ENCODE measurements around the gene TRPM8.
"Not testable (repeated sequence)": the region's sequence is repeated elsewhere in the genome, so short reads cannot be mapped to it uniquely, and the experiment has no call there.

TRPM8 gene

GRCh38 chr2:233917116-233917515 lies at the start of gene TRPM8:
Gene TRPM8 (plus strand): TSS chr2:233917373. CDS start chr2:233926538, 9,165 bp downstream.
- no peak for DNase-seq (ENCODE audit: low read depth)

- peak; percentile 19 for DNase-seq (ENCODE audit: low read depth)
Observed at GRCh38 chr2:233867993-233868532, 49.1 kb upstream of the TRPM8 start, which contains the start of gene MSL3B. Gene MSL3B (minus strand): TSS chr2:233868386.

GRCh38 chr2:233871432-233871831 lies 45.7 kb upstream of the TRPM8 start:
- no peak for DNase-seq (ENCODE audit: low read depth)

DNA sequence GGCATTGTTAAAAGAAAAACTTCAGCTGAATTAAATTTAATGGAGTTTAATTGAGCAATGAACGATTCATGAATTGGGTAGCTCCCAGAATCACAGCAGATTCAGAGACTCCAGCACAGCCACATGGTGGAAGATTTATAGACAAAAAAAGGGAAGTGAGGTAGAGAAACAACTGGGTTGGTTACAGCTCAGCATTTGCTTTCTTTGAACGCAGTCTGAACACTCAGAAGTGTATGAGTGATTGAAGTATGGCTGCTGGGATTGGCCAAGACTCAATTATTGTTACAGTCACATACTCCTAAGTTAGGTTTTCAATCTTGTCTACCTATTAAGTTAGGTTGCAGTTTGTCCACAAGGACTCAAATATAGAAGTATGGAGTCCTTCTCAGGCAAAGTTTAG lies 45.0 kb upstream of the TRPM8 start:
- not testable (repeated sequence) for DNase-seq (ENCODE audit: low read depth)

DNA sequence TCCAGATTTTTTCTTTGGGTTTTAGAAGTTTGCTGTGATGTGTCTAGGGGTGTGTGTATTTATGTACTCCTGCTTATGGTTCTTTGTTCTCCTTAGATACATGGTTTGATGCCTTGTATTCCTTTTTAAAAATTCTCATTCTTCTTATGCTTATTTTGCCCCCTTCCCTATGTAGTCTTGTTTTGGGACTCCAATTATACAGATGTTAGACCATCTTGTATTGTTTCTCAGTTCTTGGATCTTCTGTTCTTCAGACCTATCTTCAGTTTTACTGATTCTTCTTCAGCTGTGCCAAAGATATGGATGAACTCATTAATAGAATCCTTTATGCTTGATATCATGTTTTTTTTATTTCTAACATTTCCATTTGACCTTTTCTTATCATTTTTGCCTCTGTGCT lies 34.8 kb upstream of the TRPM8 start:
- DNase-seq (ENCODE audit: low read depth) = no peak

DNA sequence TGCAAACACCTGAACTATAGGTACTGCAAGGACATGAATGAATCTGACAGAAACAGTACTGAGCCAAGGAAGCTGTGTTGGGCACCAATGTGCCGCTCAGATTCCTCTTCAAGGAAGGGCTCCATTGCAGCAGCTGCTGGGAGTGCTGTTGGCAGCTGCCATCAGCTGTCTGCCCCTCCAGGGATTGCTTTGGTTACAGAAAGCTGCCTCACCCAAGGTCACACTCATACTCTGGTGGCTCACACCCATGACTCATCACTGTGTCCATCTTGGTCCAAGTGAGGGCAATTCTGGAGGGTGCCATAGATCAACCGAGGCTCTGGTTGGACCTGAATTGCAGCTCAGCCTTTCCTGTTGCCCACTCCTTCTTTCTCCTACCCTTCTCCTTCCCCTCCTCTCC lies 24.4 kb upstream of the TRPM8 start:
- DNase-seq (ENCODE audit: low read depth) = no peak

DNA sequence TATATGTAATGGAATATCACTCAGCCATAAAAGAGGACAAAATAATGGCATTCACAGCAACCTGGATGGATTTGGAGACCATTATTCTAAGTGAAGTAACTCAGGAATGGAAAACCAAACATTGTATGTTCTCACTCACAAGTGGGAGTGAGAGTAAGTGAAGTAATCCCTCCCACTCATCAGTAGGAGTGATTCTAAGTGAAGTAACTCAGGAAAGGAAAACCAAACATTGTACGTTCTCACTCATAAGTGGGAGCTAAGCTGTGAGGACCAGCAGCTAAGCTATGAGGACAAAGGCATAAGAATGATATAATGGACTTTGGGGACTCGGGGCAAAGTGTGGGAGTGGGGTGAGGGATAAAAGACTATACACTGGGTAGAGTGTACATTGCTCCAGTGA lies 20.9 kb upstream of the TRPM8 start:
- not testable (repeated sequence) for DNase-seq (ENCODE audit: low read depth)

GRCh38 chr2:233901367-233901766 lies 15.8 kb upstream of the TRPM8 start:
- DNase-seq (ENCODE audit: low read depth) = no peak

DNA sequence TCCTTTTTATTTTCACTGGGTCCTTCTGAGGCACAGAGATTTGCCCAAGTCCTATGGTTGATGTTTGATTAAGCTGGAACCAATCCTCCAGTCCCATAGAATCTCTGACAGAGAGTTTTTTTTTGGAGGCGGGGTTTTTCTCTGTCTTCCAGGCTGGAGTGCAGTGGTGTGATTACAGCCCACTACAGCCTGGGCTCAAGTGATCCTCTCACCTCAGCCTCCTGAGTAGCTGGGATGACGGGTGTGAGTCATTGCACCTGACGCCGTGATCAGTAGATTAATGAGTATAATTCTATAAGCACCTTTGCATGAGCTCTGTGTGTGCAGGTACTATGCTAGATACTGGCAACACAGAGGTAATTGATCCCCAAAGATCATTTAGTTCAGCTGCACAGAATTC lies 15.3 kb upstream of the TRPM8 start:
- DNase-seq (ENCODE audit: low read depth) = no peak

DNA sequence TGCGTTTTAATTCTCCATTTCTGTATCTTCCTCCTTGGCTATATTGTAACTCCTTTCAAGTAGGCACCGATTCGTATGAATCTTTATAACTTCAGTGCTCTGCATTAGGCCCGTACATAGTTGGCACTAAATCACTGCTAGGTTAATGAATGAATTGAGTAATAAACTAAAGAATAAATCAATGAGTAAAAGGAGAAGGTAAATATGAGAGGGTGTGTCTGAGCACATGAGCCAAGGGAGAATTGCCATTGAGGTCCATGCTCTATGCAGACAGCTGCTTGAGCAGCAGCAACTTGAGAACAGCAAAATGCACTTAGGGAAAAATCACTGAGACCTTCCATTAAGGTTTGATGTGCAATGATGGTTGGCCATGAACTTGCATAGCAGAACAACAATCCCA lies 11.2 kb upstream of the TRPM8 start:
- DNase-seq (ENCODE audit: low read depth) = no peak

DNA sequence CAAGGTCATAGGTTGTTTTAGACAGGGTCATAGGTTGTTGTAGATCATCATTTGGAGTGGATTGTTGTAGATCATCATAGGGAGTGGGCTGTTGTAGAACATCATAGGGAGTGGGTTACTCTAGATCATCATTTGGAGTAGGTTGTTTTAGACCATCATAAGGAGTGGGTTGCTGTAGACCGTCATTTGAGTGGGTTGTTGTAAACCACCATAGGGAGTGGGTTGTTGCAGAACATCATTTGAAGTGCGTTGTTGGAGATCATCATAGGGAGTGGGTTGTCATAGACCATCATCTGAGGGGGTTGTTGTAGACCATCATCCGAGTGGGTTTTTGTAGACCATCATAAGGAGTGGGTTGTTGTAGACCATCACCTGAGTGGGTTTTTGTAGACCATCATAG lies 9.5 kb upstream of the TRPM8 start:
- DNase-seq (ENCODE audit: low read depth) = no peak

DNA sequence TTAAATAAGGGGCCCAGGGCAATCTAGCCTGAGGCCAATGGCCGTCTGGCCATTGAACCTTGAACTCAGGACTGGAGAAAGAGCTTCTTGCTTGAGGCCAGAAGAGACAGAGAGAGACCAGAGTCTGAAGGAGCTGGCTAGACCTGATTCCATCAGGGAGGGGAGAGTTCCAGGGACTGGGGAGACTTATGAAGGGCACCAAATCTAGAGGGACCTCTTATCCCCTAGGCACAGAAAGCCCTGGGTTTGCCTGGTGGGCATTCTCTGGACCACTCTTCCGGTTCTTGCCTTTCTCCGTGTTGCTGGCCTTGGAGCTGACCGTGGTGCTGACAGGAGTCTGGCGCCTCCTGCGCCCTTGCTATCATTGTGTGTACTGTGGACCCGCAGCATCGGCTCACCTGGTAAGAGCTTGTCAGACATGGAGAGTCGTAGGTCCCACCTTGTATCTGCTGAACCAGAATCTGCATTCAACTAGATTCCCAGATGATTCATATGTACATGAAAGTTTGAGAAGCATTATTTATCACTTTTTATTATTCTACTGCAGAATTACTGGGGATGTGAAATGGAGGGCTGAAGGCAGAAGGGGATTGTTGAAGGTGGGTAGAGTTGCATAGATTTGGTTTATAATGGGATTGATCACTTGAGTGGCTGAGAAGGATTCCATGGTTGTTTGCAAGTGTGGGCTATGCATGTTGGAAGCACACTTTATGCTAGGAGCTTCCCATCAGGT lies 4.3 kb upstream of the TRPM8 start:
- no peak for DNase-seq (ENCODE audit: low read depth)

GRCh38 chr2:233915128-233915527 lies 2.0 kb upstream of the TRPM8 start:
- DNase-seq (ENCODE audit: low read depth) = no peak

DNA sequence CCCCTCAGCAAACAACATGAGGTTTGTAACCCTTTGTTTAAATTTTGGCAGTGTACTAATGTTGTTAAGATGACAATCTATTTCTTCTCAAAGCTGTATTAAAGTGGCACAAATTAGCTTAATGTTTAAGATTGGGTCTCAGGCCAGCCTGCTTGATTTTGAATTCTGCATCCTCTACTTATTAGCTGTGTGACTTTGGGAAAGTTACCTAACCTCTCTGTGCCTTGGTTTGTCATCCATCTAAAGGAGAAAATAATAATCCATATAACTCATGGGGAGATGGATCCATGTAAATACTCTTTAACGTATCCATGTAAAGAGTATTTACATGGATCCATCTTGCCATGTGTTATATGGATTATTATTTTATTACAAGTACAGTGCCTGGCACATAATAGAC lies 2.1 kb downstream of the TRPM8 start:
- DNase-seq (ENCODE audit: low read depth) = no peak

DNA sequence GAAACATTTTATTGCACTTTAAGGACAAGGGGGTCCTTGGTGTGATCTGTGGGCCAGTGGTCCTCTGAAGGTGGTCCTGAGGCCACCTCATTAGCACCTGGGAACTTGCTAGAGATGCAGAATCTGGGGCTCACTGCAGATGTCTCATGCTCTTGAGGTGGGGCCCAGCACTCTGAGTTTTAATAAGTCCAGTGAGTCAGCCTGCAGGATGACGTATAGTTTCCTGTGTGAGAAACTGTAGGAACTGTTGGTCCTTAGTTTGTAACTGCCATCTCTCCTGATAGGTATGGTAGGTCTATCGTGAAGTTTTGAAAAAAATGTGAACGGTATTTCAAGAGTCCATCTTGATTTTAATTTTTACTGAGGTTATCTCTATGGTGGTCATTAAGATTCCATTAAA lies 2.8 kb downstream of the TRPM8 start:
- no peak for DNase-seq (ENCODE audit: low read depth)

DNA sequence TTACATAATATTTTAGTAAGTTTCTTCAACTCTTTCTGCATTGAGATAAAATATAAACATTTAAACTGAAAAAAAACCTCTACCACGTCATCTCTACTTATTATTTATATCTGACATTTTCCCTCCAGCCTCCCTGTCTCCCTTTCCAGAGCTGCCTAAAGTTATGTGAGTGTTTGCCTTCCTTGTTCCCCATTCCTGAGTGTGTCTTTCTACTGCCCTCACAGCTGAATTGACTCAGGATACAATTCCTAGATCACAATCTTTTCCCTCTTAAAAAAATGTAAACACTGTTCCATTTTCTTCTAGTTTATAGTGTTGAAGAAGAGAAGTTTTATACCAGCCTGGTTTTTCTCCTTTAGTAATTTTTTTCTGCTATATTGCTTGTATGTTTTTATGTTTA lies 5.3 kb downstream of the TRPM8 start:
- no peak for DNase-seq (ENCODE audit: low read depth)

DNA sequence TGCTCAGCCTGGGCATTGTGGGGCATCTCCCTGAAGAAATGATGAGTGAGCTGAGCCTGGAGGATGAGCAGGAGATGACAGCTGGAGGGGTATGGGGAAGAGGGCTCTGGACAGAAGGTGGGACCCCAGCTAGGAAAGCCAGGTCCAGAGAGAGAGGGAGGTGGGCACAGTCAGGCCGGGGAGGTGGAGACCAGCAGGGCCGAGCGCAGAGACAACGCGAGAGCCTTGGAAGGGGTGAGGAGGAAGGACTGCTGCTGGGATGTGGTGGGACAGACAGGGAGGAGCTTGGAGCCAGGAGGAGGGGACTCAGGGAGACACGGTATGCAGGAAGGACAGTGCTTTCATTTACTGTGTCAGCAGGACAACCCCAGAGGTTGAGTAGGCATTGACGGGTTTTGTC lies 8.2 kb downstream of the TRPM8 start:
- no peak for DNase-seq (ENCODE audit: low read depth)

DNA sequence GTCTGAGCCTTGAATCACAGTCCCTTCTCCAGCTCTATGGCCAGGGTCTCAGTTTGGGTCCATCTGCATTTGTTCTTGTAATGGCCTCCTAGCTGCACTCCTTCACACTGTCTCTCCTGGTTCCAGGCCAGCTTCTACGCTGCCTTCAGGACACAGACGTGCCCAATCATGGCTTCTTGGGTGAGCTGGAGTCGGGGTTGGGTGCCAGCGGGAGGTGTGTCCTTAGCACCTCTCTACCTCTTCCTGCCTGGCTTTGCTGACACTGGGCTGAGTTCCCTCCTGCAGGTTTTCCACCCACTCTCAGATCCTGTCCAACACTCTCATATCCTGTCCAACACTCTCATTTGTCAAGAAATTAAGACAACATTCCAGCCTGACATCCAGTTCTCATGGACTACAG lies 9.6 kb downstream of the TRPM8 start:
- no peak for DNase-seq (ENCODE audit: low read depth)

DNA sequence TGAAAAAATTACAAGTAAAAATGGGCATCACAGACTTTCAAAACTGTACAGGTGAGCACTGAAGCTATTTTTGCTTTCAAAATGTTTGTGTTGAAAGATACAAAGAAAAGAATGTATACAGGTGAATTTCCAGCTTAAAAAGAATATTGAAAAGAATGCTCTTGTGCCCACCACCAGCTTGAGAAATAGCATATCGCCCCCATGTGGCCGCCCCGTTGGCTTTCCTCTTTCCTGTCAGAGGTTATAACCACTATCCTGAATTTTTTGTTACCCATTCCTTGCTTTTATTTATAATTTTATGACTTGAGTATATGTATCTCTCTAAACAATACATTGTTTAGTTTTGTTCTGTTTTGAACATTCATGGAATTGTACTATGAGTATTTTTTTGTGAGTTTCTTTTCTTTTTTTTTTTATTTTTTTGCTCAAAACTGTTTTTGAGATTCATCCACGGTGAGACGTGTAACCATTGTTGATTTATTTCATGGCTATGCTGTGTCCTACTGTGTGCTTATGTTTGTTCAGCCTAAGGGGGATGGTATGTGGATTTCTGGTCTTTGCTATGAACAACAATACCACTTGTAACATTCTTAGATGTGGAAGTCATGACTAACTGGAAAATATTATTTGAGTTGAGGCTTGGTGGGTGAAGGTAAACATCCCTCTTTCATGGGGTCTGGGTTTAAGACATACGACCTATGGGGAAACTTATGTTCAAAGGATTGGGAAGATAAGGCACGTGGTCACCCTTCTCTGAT lies 11.6 kb downstream of the TRPM8 start:
- DNase-seq (ENCODE audit: low read depth) = no peak

DNA sequence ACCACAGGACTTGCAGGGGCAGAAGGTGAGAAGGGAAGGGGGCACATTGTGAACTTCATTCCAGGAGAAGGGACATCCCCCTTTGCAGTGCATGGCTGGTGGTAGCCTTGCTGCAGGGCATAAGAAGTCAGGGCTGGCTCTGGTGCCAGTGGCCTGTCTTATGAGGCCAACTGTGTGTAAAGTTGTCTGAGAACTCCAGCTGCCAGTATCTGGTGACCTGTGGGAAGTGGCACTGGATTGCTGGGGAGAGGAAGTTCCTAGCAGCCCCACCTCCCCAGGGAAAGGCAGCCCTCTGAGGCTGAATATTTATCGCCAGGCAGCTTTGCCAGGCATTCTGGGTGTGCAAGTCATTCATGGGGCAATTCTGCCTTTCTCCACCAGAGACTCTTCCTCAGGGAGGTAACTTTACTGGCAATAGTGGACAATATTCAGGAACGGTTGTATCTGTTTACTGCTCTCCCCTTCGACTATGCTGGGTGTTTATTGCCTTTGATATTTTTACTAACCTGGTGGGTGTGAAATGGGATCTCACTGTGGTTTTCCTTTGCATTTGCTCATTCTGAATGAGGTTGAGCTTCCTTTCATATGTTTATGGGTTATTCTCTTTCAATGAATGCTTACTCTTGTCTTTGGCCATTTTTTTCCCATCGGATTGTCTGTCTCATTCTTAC lies 12.3 kb downstream of the TRPM8 start:
- DNase-seq (ENCODE audit: low read depth) = no peak

DNA sequence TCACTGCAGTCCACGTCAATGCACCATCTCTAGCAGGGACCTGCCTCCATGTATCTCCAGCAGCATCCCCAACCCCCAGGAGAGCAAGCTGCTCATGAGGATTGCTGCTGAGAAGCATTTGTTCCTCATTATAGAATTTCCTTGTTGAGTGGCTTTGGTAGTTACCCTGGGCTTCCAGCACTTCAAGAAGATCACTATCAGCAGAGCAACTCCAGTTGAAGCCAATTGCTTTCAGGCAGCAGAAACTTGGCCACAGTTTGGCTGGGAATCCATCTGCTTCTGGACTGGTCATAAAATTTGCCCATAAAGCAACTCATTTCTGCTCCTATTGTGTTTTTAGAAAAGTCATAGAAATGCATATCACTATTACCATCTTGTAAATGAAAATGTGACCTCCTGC lies 17.4 kb downstream of the TRPM8 start:
- DNase-seq (ENCODE audit: low read depth) = no peak

DNA sequence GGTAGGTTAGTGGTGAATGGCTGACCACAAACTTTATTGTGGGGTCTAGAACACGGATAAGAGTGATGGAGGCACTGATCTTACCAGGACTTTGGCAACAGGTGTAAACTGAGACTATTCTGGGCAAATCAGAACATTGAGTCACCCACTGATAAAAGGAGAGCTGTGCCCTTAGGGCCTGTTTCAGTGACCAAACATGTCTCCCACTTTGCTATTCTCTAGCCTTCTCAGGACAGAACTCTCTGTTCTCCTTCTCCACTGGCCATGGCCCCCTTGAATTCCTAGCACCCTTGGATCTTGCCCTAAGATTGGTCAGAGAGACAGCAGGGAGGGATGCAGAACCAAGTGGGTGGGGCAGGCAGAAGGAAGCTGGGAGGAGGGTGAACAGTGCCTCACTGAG lies 18.3 kb downstream of the TRPM8 start:
- DNase-seq (ENCODE audit: low read depth) = no peak

DNA sequence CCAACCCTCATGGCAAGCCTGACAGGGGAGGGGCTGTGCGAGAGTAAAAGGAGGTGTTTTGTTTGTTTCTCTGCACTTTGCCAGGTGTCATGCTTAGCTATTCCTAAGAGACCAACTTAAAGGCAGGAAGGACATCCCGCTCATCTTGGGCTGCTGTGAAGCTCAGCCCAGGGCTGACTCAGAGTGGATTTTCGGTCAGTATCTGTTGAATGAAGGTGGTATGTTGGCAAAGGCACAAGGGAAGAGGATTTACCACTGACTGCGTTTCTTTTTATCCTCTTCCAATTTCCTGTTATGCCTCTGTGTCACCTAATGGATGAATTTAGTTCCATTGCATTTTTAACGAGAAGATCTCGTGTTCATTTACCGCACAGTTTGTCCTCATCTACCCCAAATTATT lies 18.9 kb downstream of the TRPM8 start:
- no peak for DNase-seq (ENCODE audit: low read depth)
